HepG2 (cell line): ENCODE data around the gene ABCB11. TPM values are rescaled to one million over a fixed set of nuclear protein-coding genes. Genes with fewer than 3 reads are reported as not detected.

ENCODE experiments used
- ATAC-seq: fragments of 200-7000 bp; cut with Tn5 transposase; 3 replicates; pipeline ENCODE4 v1.9.1; 2020; ENCODE audit warnings: mild to moderate bottlenecking, moderate library complexity
- BruUV-seq: library from RNA; stranded (reverse); fragments of 400-500 nt; replicated peaks from 2 replicates; lab custom pipeline; 2021; lab: Mats Ljungman, UMichigan
- CTCF ChIA-PET: fragments of 300-600 bp; formaldehyde crosslinking; extraction: SDS; loops from one replicate; lab custom pipeline; 2021; ENCODE audit warnings: low total read pairs, inconsistent platforms, low intra/inter-chr PET ratio; lab: Yijun Ruan, JAX
- POLR2A ChIA-PET: fragments of 350-600 bp; sonication (Branson Sonifier 250); formaldehyde crosslinking; loops from one replicate; lab custom pipeline; 2020; ENCODE audit warnings: antibody characterized with exemption, inconsistent platforms; lab: Yijun Ruan, JAX
- DNase-seq: peaks from one replicate; pipeline ENCODE4 v3.0.0-alpha.2; 2015; ENCODE audit warnings: low spot score
- FAIRE-seq: peaks from 3 replicates; lab custom pipeline; 2011; peaks lifted over from hg19 to GRCh38; lab: Jason Lieb, UNC
- H2AFZ ChIP-seq: one replicate; pipeline ENCODE4 v1.6.1; 2011; ENCODE audit warnings: low read length, inconsistent platforms
- H3K27ac ChIP-seq: fragments of 300-600 bp; 3 replicates; pipeline ENCODE4 v1.8.0; 2011; ENCODE audit warnings: mixed run types, mild to moderate bottlenecking, mixed read lengths, low read length, inconsistent platforms; ENCODE audit not compliant: insufficient read depth; ENCODE audit errors: extremely low read length
- H3K27me3 ChIP-seq, 2 experiments: fragments of 200-600 bp in 1 of 2; 2 replicates in 1 of 2; 3 replicates in 1 of 2; pipeline versions ENCODE4 v1.6.0 to v1.8.0; 2011; ENCODE audit warnings: low read length in 2 of 2, mild to moderate bottlenecking in 2 of 2, moderate library complexity in 2 of 2, inconsistent platforms in 1 of 2; ENCODE audit not compliant: insufficient read depth in 2 of 2, control insufficient read depth in 1 of 2
- H3K36me3 ChIP-seq, 2 experiments: fragments of 200-600 bp in 1 of 2; replicated peaks in 1 of 2; 2 replicates in 1 of 2; 3 replicates in 1 of 2; pipeline versions ENCODE4 v1.5.1 to v1.8.0; 2011; ENCODE audit warnings: low read length in 2 of 2, inconsistent platforms in 1 of 2; ENCODE audit not compliant: insufficient read depth in 2 of 2, control insufficient read depth in 1 of 2
- H3K4me1 ChIP-seq: 2 replicates; pipeline ENCODE4 v1.5.1; 2012; ENCODE audit warnings: low read length, inconsistent platforms; ENCODE audit not compliant: insufficient read depth
- H3K4me2 ChIP-seq: 2 replicates; pipeline ENCODE4 v1.6.0; 2011; ENCODE audit warnings: low read depth, low read length, inconsistent platforms
- H3K4me3 ChIP-seq, 3 experiments: fragments of 200-600 bp in 1 of 3; sonication (generic), shearing (Covaris generic) in 1 of 3; replicated peaks in 1 of 3; 2 replicates each; pipeline ENCODE4 v1.5.1; 2011 to 2016; ENCODE audit warnings: low read length in 3 of 3, inconsistent platforms in 2 of 3, low read depth in 2 of 3, mild to moderate bottlenecking in 2 of 3, control low read depth in 1 of 3, mixed read lengths in 1 of 3; ENCODE audit not compliant: insufficient read depth in 1 of 3
- H3K79me2 ChIP-seq: one replicate; pipeline ENCODE4 v1.6.1; 2011; ENCODE audit warnings: low read length, inconsistent platforms; ENCODE audit not compliant: insufficient read depth
- H3K9ac ChIP-seq: 2 replicates; pipeline ENCODE4 v1.6.0; 2011; ENCODE audit warnings: mild to moderate bottlenecking, low read depth, low read length, inconsistent platforms; ENCODE audit not compliant: insufficient read depth
- H3K9me3 ChIP-seq: 2 replicates; pipeline ENCODE4 v1.5.1; 2012; ENCODE audit warnings: mild to moderate bottlenecking, low read length
- H4K20me1 ChIP-seq: 2 replicates; pipeline ENCODE4 v1.6.0; 2011; ENCODE audit warnings: inconsistent platforms, mild to moderate bottlenecking, low read length, moderate library complexity; ENCODE audit not compliant: insufficient read depth
- CBX2 ChIP-seq, 2 experiments: fragments of 200-600 bp in 1 of 2; sonication (generic); formaldehyde crosslinking in 1 of 2; IDR thresholded peaks; 2 replicates each; pipeline versions ENCODE4 v1.7.0 to v1.8.1; 2018 to 2022; ENCODE audit warnings: low read depth in 2 of 2, low read length in 1 of 2, mild to moderate bottlenecking in 1 of 2, missing genetic modification reagents in 1 of 2
- TARDBP ChIP-seq: sonication (generic); formaldehyde crosslinking; IDR thresholded peaks from 2 replicates; pipeline ENCODE4 v1.8.0; 2022; ENCODE audit warnings: mild to moderate bottlenecking, missing genetic modification reagents
- ZNF7 ChIP-seq: IDR thresholded peaks from 2 replicates; pipeline ENCODE4 v1.6.1; 2016; ENCODE audit warnings: missing biosample characterization, missing genetic modification reagents
- WGBS: methylation state at CpG from one replicate; pipeline ENCODE4 v1.1.6; 2017; ENCODE audit warnings: low lambda C conversion rate; 5-methylcytosine and 5-hydroxymethylcytosine counted together
- in situ Hi-C: cut with HindIII; loops from 2 replicates; pipeline ENCODE4 v1.10.0; 2017; ENCODE audit warnings: low pct_unique_long_range_greater_than_20kb; ENCODE audit not compliant: extremely low pct_ligation_motif_present
- intact Hi-C: fragments of 100-400 bp; cut with micrococcal nuclease; formaldehyde crosslinking; loops from one replicate; pipeline ENCODE4 v1.10.0; 2022; ENCODE audit not compliant: unreplicated experiment
- polyA plus RNA-seq, 8 experiments: library from polyadenylated mRNA; depleted of rRNA in 3 of 8; stranded (reverse) in 7 of 8; unstranded in 1 of 8; fragments of >200 nt; fragmentation: Illumina TruSeq in 4 of 8; extraction: Trizol in 4 of 8; gene quantifications; 2 replicates each; pipeline versions ENCODE4 v1.2.1 to v1.2.3, GENCODE V29; 2011 to 2016; ENCODE audit warnings: low read depth in 4 of 8, missing spikeins in 1 of 8, mixed read lengths in 1 of 8; ENCODE audit not compliant: insufficient read depth in 1 of 8
- total RNA-seq, 5 experiments: library from RNA; depleted of rRNA; stranded (reverse); fragments of >200 nt; fragmentation: Illumina TruSeq; extraction: Trizol; gene quantifications; 2 replicates each; pipeline ENCODE4 v1.2.3, GENCODE V29; 2016; ENCODE audit warnings: low read depth in 1 of 5
- TF ChIP-seq, protein P1 (sequence below): IDR thresholded peaks from 2 replicates; pipeline ENCODE4 v1.4.0; 2020; ENCODE audit warnings: mild to moderate bottlenecking, missing genetic modification reagents
- TF ChIP-seq, protein P2 (sequence below): IDR thresholded peaks from 2 replicates; pipeline ENCODE4 v1.6.1; 2016; ENCODE audit warnings: low read depth
- TF ChIP-seq, protein P3 (sequence below): IDR thresholded peaks from 2 replicates; pipeline ENCODE4 v1.6.1; 2016; ENCODE audit warnings: missing genetic modification reagents, missing compliant biosample characterization

ABCB11 gene
- total and polyA plus RNA-seq, 2 of the 13 experiments (the other 11 are each of a cell fraction or from before 2014, with no cell fraction given), result not detected

DNA sequence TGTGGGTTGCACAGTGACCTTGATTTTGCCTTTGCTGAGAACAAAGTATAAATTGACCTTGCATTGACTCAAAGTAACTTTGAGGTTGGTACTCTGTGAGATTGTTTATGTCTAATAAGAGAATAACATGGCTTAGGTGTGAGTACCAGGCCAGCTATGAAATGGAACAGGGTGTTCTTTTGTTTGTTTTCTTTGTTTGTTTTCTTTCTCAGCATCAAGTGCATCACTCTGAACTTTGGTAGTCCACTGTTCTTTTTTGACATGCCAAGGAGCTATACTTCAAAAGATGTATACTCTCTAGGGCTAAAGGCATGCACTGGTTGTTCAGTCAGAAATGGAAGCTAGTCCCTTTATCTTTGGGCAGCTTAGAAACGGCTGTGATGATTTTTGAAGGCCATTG, 5.1 kb downstream of the ABCB11 start:
- Histone ChIP-seq H3K4me2 (no peak overlapping the region), H3K9me3 (no peaks in the 10 kb centered on the region), H3K27me3 (no peaks in the 10 kb centered on the region), H3K36me3 (no peaks in the 10 kb centered on the region), H3K79me2 (no peaks in the 10 kb centered on the region), H3K4me3 (no peak overlapping the region), H3K4me1 (no peaks in the 10 kb centered on the region), H3K27ac (no peak overlapping the region), H3K9ac (no peak overlapping the region), H4K20me1 (no peaks in the 10 kb centered on the region), H2AFZ (no peak overlapping the region)
- ATAC-seq, result no peak
- in situ Hi-C loops, result no loop called here
- CTCF ChIA-PET, result no interaction called here
- intact Hi-C loops, result no loop called here
- BruUV-seq, result no TSS peak
- no peak for DNase-seq
- 3% methylated on average over 1 of the region's 1 CpG for WGBS
- no peak for FAIRE-seq
- POLR2A ChIA-PET, result no interaction called here
- TF ChIP-seq, protein P1, sequence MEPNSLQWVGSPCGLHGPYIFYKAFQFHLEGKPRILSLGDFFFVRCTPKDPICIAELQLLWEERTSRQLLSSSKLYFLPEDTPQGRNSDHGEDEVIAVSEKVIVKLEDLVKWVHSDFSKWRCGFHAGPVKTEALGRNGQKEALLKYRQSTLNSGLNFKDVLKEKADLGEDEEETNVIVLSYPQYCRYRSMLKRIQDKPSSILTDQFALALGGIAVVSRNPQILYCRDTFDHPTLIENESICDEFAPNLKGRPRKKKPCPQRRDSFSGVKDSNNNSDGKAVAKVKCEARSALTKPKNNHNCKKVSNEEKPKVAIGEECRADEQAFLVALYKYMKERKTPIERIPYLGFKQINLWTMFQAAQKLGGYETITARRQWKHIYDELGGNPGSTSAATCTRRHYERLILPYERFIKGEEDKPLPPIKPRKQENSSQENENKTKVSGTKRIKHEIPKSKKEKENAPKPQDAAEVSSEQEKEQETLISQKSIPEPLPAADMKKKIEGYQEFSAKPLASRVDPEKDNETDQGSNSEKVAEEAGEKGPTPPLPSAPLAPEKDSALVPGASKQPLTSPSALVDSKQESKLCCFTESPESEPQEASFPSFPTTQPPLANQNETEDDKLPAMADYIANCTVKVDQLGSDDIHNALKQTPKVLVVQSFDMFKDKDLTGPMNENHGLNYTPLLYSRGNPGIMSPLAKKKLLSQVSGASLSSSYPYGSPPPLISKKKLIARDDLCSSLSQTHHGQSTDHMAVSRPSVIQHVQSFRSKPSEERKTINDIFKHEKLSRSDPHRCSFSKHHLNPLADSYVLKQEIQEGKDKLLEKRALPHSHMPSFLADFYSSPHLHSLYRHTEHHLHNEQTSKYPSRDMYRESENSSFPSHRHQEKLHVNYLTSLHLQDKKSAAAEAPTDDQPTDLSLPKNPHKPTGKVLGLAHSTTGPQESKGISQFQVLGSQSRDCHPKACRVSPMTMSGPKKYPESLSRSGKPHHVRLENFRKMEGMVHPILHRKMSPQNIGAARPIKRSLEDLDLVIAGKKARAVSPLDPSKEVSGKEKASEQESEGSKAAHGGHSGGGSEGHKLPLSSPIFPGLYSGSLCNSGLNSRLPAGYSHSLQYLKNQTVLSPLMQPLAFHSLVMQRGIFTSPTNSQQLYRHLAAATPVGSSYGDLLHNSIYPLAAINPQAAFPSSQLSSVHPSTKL, result no peak
- TF ChIP-seq TARDBP (CRISPR knock-in tag) (no peak), CBX2 (IDR thresholded peaks at IDR 0.05; ENCODE audit: low read depth, low read length) (no peak), CBX2 (CRISPR knock-in tag; IDR thresholded peaks at IDR 0.05; ENCODE audit: low read depth) (no peak), ZNF7 (CRISPR knock-in tag) (no peak)
- TF ChIP-seq, protein P2, sequence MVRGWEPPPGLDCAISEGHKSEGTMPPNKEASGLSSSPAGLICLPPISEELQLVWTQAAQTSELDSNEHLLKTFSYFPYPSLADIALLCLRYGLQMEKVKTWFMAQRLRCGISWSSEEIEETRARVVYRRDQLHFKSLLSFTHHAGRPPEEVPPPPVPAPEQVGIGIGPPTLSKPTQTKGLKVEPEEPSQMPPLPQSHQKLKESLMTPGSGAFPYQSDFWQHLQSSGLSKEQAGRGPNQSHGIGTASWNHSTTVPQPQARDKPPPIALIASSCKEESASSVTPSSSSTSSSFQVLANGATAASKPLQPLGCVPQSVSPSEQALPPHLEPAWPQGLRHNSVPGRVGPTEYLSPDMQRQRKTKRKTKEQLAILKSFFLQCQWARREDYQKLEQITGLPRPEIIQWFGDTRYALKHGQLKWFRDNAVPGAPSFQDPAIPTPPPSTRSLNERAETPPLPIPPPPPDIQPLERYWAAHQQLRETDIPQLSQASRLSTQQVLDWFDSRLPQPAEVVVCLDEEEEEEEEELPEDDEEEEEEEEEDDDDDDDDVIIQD, result no peak
- TF ChIP-seq, protein P3, sequence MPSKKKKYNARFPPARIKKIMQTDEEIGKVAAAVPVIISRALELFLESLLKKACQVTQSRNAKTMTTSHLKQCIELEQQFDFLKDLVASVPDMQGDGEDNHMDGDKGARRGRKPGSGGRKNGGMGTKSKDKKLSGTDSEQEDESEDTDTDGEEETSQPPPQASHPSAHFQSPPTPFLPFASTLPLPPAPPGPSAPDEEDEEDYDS, result no peak
